OCI-M1 (cell line): ENCODE results near the gene C16orf74.

Source experiments
- DNase-seq: peaks from one replicate; lab custom pipeline; 2025; lab: John Stamatoyannopoulos, UW

The C16orf74 gene

GRCh38 chr16:85695196-85696128 is 55.4 kb downstream of the C16orf74 start:
- DNase-seq: no peak

DNA sequence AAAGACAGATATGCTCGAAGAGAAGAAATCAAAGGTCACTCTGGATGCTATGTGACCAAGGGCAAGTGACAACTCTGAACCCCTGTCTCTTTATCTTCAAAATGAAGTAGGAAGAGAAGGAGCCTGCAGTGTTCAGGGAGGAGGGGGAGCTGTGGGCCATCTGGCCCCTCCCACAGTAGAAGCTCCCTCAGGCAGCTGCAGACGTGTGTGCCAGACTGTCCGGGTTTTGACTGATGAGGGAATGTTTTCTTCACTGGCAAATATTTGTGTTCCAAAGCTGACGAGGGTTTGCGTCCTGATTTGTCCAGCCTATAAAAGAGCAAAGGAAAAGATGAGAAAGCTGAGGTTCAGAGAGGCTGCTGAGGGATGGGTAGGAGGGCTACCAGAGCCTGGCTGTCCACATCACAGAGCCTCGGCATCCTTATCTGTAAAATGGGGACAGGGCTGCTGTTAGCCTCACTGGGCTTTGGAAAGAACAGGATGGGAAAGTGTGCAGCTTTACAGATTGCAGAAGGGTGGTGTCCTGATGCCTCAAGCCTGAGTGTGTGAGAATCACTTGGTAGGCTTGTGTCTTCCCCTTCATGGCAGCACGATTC is 60.3 kb downstream of the C16orf74 start:
- DNase-seq: no peak

DNA sequence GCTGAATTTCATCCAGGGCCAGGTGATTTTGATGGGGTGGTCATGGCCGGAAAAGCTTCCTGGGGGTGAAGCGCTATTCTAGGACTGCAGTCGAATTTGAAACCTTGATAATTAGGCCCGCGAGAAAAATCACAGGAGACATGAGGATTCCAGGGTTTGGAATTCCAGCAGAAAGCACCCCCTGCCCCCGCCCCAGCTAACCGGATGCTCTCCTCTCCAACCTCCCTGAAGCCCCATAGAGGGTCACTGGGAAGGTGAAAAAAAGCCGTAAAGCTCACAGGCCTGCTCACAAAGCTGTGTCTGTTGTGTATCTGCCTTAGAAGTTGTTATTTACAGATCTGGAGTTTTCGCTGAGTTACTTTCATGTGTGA is 61.0 kb downstream of the C16orf74 start:
- DNase-seq: no peak

DNA sequence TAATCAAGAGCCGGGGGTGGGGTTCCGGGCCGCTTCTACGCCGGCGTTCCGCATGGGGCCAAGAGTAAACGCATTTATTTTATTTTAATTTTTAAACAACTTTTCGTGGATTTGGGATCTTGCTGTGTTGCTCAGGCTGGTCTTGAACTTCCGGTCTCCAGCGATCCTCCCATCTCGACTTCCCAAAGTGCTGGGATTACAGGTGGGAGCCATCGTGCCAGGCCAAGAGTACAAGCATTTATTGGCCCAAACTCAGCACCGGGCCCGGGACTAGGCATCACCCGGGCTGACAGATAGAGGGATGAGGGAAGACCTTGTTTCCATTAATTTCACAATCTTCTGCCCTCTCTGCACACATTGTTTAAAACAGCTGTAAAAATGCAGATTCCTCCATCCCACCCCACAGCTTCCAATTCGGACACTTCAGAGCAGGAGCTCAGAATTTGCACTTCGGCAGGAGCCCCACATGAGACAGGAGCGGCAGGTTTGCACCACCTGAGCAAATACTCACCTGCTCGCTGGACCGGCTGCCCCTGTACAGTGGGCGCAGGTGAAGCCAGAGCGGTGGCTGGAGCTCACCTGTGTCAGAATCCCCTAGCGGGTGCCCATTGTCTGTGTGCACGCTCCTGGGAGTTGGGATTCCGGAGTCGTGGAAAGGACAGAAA is 61.5 kb downstream of the C16orf74 start:
- no peak for DNase-seq

GRCh38 chr16:85688586-85689284 is 62.2 kb downstream of the C16orf74 start, which contains the start of gene GINS2:
Gene GINS2, minus strand, starts transcription at chr16:85688954. Its CDS starts 56 bp downstream, at chr16:85688898.
- peak; percentile 94 for DNase-seq

DNA sequence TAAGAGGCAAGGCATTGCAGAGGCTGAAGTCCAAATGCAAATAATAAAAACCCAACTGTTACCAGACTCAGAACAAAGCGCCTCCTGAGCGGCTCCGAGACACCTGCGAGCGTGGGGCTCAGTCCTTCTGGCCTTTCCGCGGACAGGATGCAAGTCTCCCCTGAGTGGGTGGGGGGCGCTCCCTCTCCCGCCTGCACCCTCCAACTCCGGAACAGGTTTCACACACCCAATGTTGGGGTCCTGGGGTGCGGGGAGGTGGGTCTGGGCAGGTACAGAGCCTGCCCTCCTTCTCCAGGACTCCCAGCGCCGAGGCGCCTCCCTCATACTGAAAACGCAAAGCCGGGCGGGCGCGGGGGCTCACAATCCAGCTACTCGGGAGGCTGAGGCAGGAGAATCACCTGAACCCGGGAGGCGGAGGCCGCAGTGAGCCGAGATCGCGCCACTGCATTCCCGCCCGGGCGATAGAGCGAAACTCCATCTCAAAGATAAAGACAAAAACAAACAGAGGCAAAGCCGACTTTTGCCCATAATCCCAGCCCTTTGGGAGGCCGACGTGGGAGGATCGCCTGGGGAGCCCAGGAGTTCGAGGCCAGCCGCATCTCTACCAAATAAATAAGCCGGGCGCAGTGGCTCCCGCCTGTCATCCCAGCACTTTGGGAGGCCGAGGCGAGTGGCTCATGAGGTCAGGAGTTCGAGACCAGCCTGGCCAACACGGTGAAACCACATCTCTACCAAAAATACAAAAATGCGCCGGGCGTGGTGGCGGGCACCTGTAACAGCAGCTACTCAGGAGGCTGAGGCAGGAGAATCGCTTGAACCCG is 63.0 kb downstream of the C16orf74 start:
- DNase-seq: no peak

GRCh38 chr16:85686912-85687591 is 63.8 kb downstream of the C16orf74 start:
- no peak for DNase-seq

- no peak for DNase-seq
Measured at GRCh38 chr16:85685251-85685650, 65.6 kb downstream of the C16orf74 start.

DNA sequence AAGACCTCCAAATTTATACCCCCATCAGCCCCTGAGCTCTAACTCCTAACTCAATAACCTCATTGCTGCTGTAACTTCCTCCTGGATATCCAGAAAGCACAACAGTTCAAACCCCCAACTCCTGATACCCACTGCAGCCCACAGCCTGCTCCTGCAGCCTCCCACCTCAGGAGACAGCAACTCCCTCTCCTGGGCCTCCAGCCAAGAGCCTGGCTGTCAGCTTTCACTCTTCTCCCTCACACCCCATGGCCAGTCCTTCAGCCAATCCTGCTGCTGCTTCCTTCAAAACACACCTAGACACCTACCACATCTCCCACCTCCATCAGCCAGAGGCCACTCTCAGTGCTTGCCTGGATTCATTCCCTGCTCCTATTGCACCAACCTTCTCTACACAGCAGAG is 67.5 kb downstream of the C16orf74 start:
- DNase-seq: peak; percentile 20

DNA sequence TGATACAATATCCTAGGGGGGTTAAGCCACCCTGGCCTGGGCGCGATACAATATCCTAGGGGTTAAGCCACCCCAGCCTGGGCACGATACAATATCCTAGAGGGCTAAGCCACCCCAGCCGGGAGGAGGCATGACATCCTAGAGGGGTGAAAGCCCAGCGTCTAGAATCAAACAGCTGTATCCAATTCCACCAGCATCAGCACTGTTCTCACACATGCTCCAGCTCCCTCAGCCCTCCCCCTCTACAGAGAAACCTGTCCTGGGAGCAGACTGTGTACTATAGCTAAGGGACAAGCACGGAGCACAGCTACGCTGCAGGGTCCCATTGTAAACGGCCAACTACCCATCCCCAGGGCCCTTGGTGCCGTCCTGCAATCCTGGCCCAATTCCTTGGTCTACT is 68.4 kb downstream of the C16orf74 start:
- no peak for DNase-seq

DNA sequence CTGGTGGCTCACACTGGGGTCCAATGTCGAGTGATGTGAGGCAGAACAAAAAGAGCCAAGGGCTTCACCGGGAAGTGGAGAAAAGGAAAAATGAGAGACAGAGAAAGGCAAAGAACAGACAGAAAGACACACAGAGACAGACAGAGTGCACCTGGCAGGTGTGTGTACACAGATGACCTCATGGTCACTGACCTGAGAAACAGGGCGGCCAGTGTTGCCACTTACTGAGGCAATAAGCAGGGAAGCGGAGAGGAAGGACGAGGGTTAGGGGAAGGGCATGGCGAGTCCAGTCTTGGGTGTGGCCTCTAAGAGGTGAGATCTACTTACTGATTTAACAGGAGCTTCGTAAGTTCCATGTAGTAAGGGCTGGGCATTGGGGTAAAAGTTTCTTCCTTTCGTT is 69.6 kb downstream of the C16orf74 start:
- no peak for DNase-seq

DNA sequence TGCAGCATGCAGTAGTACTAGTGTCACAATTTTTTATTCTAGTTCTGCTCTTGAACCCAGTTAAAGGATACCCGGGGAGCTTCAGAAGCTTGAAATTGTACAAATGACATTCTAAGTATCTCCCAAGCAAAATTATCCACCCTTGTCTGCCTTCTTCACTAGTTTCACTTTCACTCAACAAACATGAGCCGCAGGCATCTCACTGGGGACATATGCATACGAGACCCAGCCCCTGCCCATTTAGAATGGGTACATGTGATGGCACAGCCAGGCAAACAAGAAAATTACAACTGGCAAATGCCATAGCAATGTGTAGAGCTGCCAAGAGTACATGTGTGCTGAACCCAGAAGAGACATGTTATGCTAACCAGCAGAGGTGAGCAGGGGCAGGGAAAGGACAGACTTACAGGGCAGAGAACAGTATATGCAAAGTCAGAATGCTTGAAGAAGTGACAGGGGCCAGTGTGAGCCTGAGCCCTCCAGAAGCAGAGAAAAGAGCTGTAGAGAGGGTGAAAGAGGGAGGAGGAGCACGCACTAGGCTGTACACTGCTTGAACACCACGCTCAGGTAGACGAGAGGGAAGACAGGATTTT is 70.4 kb downstream of the C16orf74 start:
- no peak for DNase-seq

DNA sequence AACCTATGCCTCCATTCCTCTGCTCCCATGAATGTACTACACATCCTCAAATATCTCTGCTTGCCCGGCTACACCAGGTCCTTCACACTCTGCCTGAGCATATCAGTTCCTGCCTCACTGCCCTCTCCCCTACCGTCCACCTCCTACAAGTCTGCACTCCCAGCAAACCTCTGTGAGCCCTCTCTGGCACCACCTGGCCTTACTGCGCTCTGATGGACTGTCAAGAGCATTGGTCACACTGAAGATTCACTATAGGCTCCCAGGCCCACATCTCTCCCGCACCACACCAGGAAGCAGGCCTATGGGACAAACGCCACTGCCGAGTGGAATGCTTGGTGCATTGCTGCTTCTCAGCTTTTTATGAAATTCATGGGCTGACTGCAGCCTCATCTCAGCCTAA is 71.0 kb downstream of the C16orf74 start:
- no peak for DNase-seq

DNA sequence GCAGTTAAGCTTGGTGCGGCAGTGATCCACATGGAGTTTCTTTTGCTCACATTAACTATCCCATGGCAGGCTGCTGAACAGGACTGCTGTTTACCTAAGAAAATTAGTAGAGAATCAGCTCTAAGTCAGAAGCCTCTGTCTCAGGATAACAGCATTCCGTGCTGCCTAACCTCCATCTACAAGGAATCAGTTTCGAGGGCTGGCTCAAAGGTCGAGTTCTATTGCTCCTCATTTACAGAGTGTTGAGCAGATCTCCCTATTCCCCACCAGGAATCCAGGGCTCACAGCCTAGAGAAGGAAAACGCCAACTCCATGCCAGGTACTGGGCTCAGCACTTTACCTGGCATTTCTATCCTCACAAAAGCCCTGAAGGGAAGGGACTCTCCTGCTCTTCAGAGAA is 72.1 kb downstream of the C16orf74 start:
- DNase-seq: no peak

GRCh38 chr16:85678016-85678415 is 72.9 kb downstream of the C16orf74 start:
- no peak for DNase-seq

DNA sequence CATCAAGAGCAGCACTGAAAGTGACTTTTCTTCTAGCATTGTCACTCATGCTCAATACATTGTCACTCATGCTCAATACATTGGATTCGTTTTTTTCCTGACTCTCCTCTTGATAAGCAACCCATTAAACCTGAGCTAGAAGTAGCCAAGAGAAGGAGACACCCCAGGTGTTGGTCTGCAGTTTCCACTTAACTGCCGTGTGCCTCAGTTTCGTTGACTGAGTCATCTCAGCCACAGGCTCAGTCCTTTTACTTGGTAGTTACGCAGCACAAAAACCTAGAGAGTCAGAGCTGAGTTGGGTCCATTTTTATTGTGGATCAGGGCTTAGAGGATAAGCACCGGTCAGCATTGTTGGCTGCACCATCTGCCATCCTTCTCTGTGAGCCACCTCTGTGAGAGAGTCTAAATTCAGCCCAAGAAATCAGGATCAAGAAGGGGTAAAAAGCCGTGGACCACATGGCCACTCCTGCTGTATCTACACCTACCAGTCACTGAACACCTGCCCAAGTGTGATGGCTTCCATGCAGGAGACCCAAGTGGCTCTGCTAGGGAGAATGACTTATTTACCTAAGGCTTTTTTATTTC is 73.4 kb downstream of the C16orf74 start:
- no peak for DNase-seq

- DNase-seq: no peak
Measured at GRCh38 chr16:85676466-85676865, 74.4 kb downstream of the C16orf74 start.

- peak; percentile 63 for DNase-seq
Measured at GRCh38 chr16:85675251-85675874, 75.5 kb downstream of the C16orf74 start.

DNA sequence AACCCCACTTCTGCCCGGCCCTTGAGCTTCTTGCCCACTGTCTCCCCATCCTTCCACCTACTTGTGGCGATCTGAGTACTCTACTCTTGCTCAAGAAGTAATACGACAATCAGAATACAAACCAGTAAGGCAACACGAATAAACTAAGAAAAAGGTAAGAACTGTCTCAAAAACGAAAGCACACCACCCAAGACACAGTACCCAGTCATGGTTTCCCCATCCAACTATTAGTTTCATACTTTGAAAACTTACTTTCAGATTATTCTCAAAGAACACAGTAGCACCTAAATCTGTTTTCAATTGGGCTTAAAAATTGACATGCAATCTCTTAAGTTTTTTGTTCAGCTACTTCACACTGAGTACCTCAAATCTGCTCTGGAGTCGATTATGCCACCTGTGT is 76.1 kb downstream of the C16orf74 start:
- DNase-seq: no peak

DNA sequence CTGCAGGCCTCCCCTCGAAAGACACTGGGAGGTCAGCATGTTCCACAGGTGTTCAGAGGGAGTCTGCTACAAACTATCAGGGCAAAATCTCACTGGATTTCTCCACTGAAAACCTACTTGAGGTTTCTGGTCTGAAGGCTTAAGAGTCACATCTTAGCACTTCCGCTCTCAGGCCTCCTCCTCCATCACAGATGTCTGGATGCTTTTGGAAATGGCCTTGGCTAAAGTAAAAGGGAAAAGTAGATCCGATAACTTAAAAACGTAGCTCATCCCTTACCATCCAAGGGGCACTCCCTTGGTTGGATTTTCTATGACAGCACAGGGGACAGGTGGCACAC is 76.5 kb downstream of the C16orf74 start:
- DNase-seq: no peak
